Liver (tissue), 6 donors: ENCODE results near the gene ADAMTS4. TPM values are rescaled to one million over a fixed set of nuclear protein-coding genes. Genes with fewer than 3 reads are reported as not detected.

Experiments used
- REST ChIP-seq: IDR thresholded peaks from 2 replicates; pipeline ENCODE4 v1.6.1; 2016; ENCODE audit warnings: antibody characterized with exemption, mild to moderate bottlenecking
- polyA plus RNA-seq, 2 donors: library from polyadenylated mRNA; stranded (reverse) in 1 of 2; unstranded in 1 of 2; fragments of 200-250 nt in 1 of 2; fragments of >200 nt in 1 of 2; fragmentation: Nextera tagmentation in 1 of 2; extraction: Ambion mirVana in 1 of 2; gene quantifications; one replicate each; pipeline versions ENCODE4 v1.2.1 to v1.2.3, GENCODE V29; 2013 to 2015
- small RNA-seq: library from RNA; depleted of rRNA; stranded (forward); fragments of <200 nt; gene quantifications from one replicate; pipeline ENCODE3, GENCODE V24; 2014
- total RNA-seq, 2 donors: library from RNA; depleted of rRNA; stranded (reverse); fragments of >200 nt; gene quantifications; one replicate each; pipeline ENCODE4 v1.2.3, GENCODE V29; 2014
- donor health status: healthy.
- donor health status: healthy.
- donor health status: healthy.

ADAMTS4 gene
- total and polyA plus RNA-seq, 4 donors: 0.21 to 2.2 (median 0.38) TPM

- no peak for TF ChIP-seq REST
Observed at GRCh38 chr1:161137881-161138280, 61.0 kb downstream of the ADAMTS4 start (continued).

Small RNA genes within 50 kb of the gene (small RNA-seq; reads per million reads assigned to genes)
- gene RF01225: not detected

Other genes with a start within 250 kb of the ADAMTS4 start
- under 1 TPM in 1 of 2 donors, not detected in 1; 0.50 TPM for gene ITLN2, start 244.2 kb downstream of the ADAMTS4 start, total RNA-seq
- under 1 TPM in 1 of 2 donors, not detected in 1; 0.12 TPM for gene ITLN2, start 244.2 kb downstream of the ADAMTS4 start, polyA plus RNA-seq
- gene F11R, start 177.9 kb downstream of the ADAMTS4 start, total RNA-seq: 10 to 100 TPM; 45.9 to 80.4 TPM
- gene F11R, start 177.9 kb downstream of the ADAMTS4 start, polyA plus RNA-seq: 10 to 100 TPM; 25.8 to 45.3 TPM
- 10 to 100 TPM; 10.9 to 23.6 TPM for gene TSTD1, start 160.1 kb downstream of the ADAMTS4 start, total RNA-seq
- 10 to 100 TPM; 45.9 to 67.5 TPM for gene TSTD1, start 160.1 kb downstream of the ADAMTS4 start, polyA plus RNA-seq
- 10 to 100 TPM; 29.8 to 43.5 TPM for gene USF1, start 153.1 kb downstream of the ADAMTS4 start, total RNA-seq
- 10 to 100 TPM; 19.2 to 24.5 TPM for gene USF1, start 153.1 kb downstream of the ADAMTS4 start, polyA plus RNA-seq
- gene ARHGAP30, start 129.2 kb downstream of the ADAMTS4 start, total RNA-seq: 1 to 10 TPM; 6.6 to 8.9 TPM
- gene ARHGAP30, start 129.2 kb downstream of the ADAMTS4 start, polyA plus RNA-seq: 1 to 10 TPM; 1.2 to 3.5 TPM
- gene NECTIN4, start 109.5 kb downstream of the ADAMTS4 start, total RNA-seq: not detected
- under 1 TPM in 1 of 2 donors, not detected in 1; 0.01 TPM for gene NECTIN4, start 109.5 kb downstream of the ADAMTS4 start, polyA plus RNA-seq
- 1 to 10 TPM; 1.9 to 2.8 TPM for gene KLHDC9, start 100.7 kb downstream of the ADAMTS4 start, total RNA-seq
- 1 to 10 TPM; 2.4 to 3.3 TPM for gene KLHDC9, start 100.7 kb downstream of the ADAMTS4 start, polyA plus RNA-seq
- gene PFDN2, start 81.0 kb downstream of the ADAMTS4 start, total RNA-seq: 10 to 100 TPM; 12.4 to 19.3 TPM
- gene PFDN2, start 81.0 kb downstream of the ADAMTS4 start, polyA plus RNA-seq: 10 to 100 TPM; 48.7 to 61.9 TPM
- 10 to 100 TPM; 17.8 to 37.2 TPM for gene NIT1, start 80.9 kb downstream of the ADAMTS4 start, total RNA-seq
- 10 to 100 TPM; 41.4 to 45.8 TPM for gene NIT1, start 80.9 kb downstream of the ADAMTS4 start, polyA plus RNA-seq
- 10 to 100 TPM; 13.8 to 16.7 TPM for gene DEDD, start 66.4 kb downstream of the ADAMTS4 start, total RNA-seq
- 10 to 100 TPM; 15.2 to 17.7 TPM for gene DEDD, start 66.4 kb downstream of the ADAMTS4 start, polyA plus RNA-seq
- gene UFC1, start 45.1 kb downstream of the ADAMTS4 start, total RNA-seq: 10 to 100 TPM; 34.2 to 44.1 TPM
- gene UFC1, start 45.1 kb downstream of the ADAMTS4 start, polyA plus RNA-seq: 10 to 100 TPM; 42.5 to 47.5 TPM
- 1 to 10 TPM; 7.2 to 9.0 TPM for gene USP21, start 39.6 kb downstream of the ADAMTS4 start, total RNA-seq
- 1 to 10 TPM; 4.1 to 5.8 TPM for gene USP21, start 39.6 kb downstream of the ADAMTS4 start, polyA plus RNA-seq
- 100 to 1,000 TPM in 1 of 2 donors, 1 to 10 TPM in 1; 6.2 to 106 TPM for gene PPOX, start 32.6 kb downstream of the ADAMTS4 start, total RNA-seq
- gene PPOX, start 32.6 kb downstream of the ADAMTS4 start, polyA plus RNA-seq: 1 to 10 TPM; 6.2 to 9.6 TPM
- 10 to 100 TPM; 13.1 to 23.8 TPM for gene B4GALT3, start 21.5 kb downstream of the ADAMTS4 start, total RNA-seq
- gene B4GALT3, start 21.5 kb downstream of the ADAMTS4 start, polyA plus RNA-seq: 10 to 100 TPM; 14.0 to 15.4 TPM
- 100 to 1,000 TPM; 105 to 167 TPM for gene NDUFS2, start 3.3 kb upstream of the ADAMTS4 start, total RNA-seq
- gene NDUFS2, start 3.3 kb upstream of the ADAMTS4 start, polyA plus RNA-seq: 100 to 1,000 TPM in 1 of 2 donors, 10 to 100 TPM in 1; 93.3 to 135 TPM
- 10 to 100 TPM; 25.4 to 32.6 TPM for gene FCER1G, start 16.2 kb upstream of the ADAMTS4 start, total RNA-seq
- 10 to 100 TPM; 46.1 to 77.1 TPM for gene FCER1G, start 16.2 kb upstream of the ADAMTS4 start, polyA plus RNA-seq
- 1,000 to 10,000 TPM; 5,041 to 8,644 TPM for gene APOA2, start 24.6 kb upstream of the ADAMTS4 start, total RNA-seq
- over 10,000 TPM; 12,638 to 30,612 TPM for gene APOA2, start 24.6 kb upstream of the ADAMTS4 start, polyA plus RNA-seq
- gene TOMM40L, start 27.0 kb upstream of the ADAMTS4 start, total RNA-seq: 1 to 10 TPM; 6.7 to 7.4 TPM
- gene TOMM40L, start 27.0 kb upstream of the ADAMTS4 start, polyA plus RNA-seq: 10 to 100 TPM; 10.4 to 10.5 TPM
- 10 to 100 TPM; 10.4 to 52.3 TPM for gene NR1I3, start 39.1 kb upstream of the ADAMTS4 start, total RNA-seq
- 100 to 1,000 TPM in 1 of 2 donors, 10 to 100 TPM in 1; 43.0 to 128 TPM for gene NR1I3, start 39.1 kb upstream of the ADAMTS4 start, polyA plus RNA-seq
- gene PCP4L1, start 59.7 kb upstream of the ADAMTS4 start, total RNA-seq: 1 to 10 TPM; 5.9 to 8.7 TPM
- 1 to 10 TPM; 1.1 to 4.1 TPM for gene PCP4L1, start 59.7 kb upstream of the ADAMTS4 start, polyA plus RNA-seq
- 1 to 10 TPM in 1 of 2 donors, under 1 TPM in 1; 0.37 to 1.0 TPM for gene MPZ, start 110.9 kb upstream of the ADAMTS4 start, total RNA-seq
- 1 to 10 TPM in 1 of 2 donors, under 1 TPM in 1; 0.97 to 7.4 TPM for gene MPZ, start 110.9 kb upstream of the ADAMTS4 start, polyA plus RNA-seq
- gene SDHC, start 115.3 kb upstream of the ADAMTS4 start, total RNA-seq: 100 to 1,000 TPM in 1 of 2 donors, 10 to 100 TPM in 1; 44.3 to 116 TPM
- gene SDHC, start 115.3 kb upstream of the ADAMTS4 start, polyA plus RNA-seq: 100 to 1,000 TPM in 1 of 2 donors, 10 to 100 TPM in 1; 77.7 to 247 TPM
- gene CFAP126, start 168.8 kb upstream of the ADAMTS4 start, total RNA-seq: not detected
- gene CFAP126, start 168.8 kb upstream of the ADAMTS4 start, polyA plus RNA-seq: not detected